A549 (cell line): ENCODE measurements around the gene AFAP1L2. TPM values are rescaled to one million over a fixed set of nuclear protein-coding genes. Genes with fewer than 3 reads are reported as not detected.

Experiments
- ATAC-seq, 2 experiments: fragments of 200-7000 bp in 1 of 2; fragments of >200 bp in 1 of 2; cut with Nextera tagmentation in 1 of 2; cut with Tn5 transposase in 1 of 2; 3 replicates each; pipeline versions ENCODE4 v1.8.0 to v1.9.1; 2018 to 2020; ENCODE audit warnings: mild to moderate bottlenecking in 1 of 2, moderate library complexity in 1 of 2
- CTCF ChIA-PET: fragments of 300-600 bp; sonication (Branson Sonifier 250); formaldehyde crosslinking; extraction: SDS; loops from one replicate; lab custom pipeline; 2021; ENCODE audit warnings: antibody characterized with exemption, inconsistent platforms; lab: Yijun Ruan, JAX
- POLR2A ChIA-PET: fragments of 350-600 bp; formaldehyde crosslinking; extraction: SDS; loops from one replicate; lab custom pipeline; 2021; ENCODE audit warnings: antibody characterized with exemption, inconsistent platforms; lab: Yijun Ruan, JAX
- DNase-seq, 2 experiments: peaks; one replicate each; pipeline versions ENCODE4 v3.0.0 to v3.0.0-alpha.2; 2011 to 2016; ENCODE audit warnings: low read depth in 1 of 2, low spot score in 1 of 2
- FAIRE-seq: peaks from 2 replicates; lab custom pipeline; 2011; peaks lifted over from hg19 to GRCh38; lab: Jason Lieb, UNC
- H3K27ac ChIP-seq, 2 experiments: fragments of >200 bp; sonication (Bioruptor Twin); formaldehyde crosslinking; 3 replicates each; pipeline ENCODE4 v1.5.1; 2016 to 2017
- H3K4me1 ChIP-seq: fragments of >200 bp; sonication (Bioruptor Twin); formaldehyde crosslinking; 3 replicates; pipeline ENCODE4 v1.6.1; 2016
- H3K4me2 ChIP-seq: fragments of >200 bp; sonication (Bioruptor Twin); formaldehyde crosslinking; 3 replicates; pipeline ENCODE4 v1.6.1; 2016
- H3K4me3 ChIP-seq: fragments of >200 bp; sonication (Bioruptor Twin); formaldehyde crosslinking; 3 replicates; pipeline ENCODE4 v1.5.1; 2016
- H3K9me3 ChIP-seq: fragments of >200 bp; sonication (Bioruptor Twin); formaldehyde crosslinking; 3 replicates; pipeline ENCODE4 v1.6.1; 2016
- BHLHE40 ChIP-seq: IDR thresholded peaks from 2 replicates; pipeline ENCODE4 v1.6.1; 2012; ENCODE audit warnings: low read depth, low read length, inconsistent platforms
- CHD2 ChIP-seq: fragments of 150-350 bp; IDR thresholded peaks from 2 replicates; pipeline ENCODE4 v1.6.1; 2014; ENCODE audit warnings: low read length; ENCODE audit not compliant: partially characterized antibody
- CTCF ChIP-seq: fragments of >200 bp; sonication (Bioruptor Twin); formaldehyde crosslinking; IDR thresholded peaks from 3 replicates; pipeline ENCODE4 v1.5.1; 2016
- EHF ChIP-seq: fragments of 250-450 bp; sonication (Bioruptor Pico); IDR thresholded peaks from 2 replicates; pipeline ENCODE4 v1.5.0; 2020; ENCODE audit warnings: mild to moderate bottlenecking
- EP300 ChIP-seq, 2 experiments: fragments of >200 bp; sonication (Bioruptor Twin); formaldehyde crosslinking; IDR thresholded peaks; 2 replicates in 1 of 2; 3 replicates in 1 of 2; pipeline ENCODE4 v1.6.1; 2016 to 2017
- FOXS1 ChIP-seq: fragments of 250-450 bp; sonication (Bioruptor Pico); IDR thresholded peaks from 2 replicates; pipeline ENCODE4 v1.5.0; 2020; ENCODE audit warnings: mild to moderate bottlenecking, moderate library complexity
- HES2 ChIP-seq: fragments of >200 bp; sonication (Bioruptor Twin); formaldehyde crosslinking; IDR thresholded peaks from 2 replicates; pipeline ENCODE4 v1.6.1; 2016
- HMGXB4 ChIP-seq: fragments of 250-450 bp; sonication (Bioruptor Pico); IDR thresholded peaks from 2 replicates; pipeline ENCODE4 v1.5.0; 2021; ENCODE audit warnings: mild to moderate bottlenecking, moderate library complexity, borderline replicate concordance
- HOXA7 ChIP-seq: fragments of 250-450 bp; sonication (Bioruptor Pico); IDR thresholded peaks from 2 replicates; pipeline ENCODE4 v1.5.0; 2020; ENCODE audit warnings: mild to moderate bottlenecking, moderate library complexity
- JUN ChIP-seq, 2 experiments: fragments of >200 bp; sonication (Bioruptor Twin); formaldehyde crosslinking; IDR thresholded peaks; 2 replicates in 1 of 2; 3 replicates in 1 of 2; pipeline ENCODE4 v1.6.1; 2016 to 2017
- NFE2L2 ChIP-seq: fragments of 150-350 bp; conservative IDR thresholded peaks from 2 replicates; pipeline ENCODE4 v1.6.1; 2014; ENCODE audit warnings: low read length
- NPAS2 ChIP-seq: fragments of 250-450 bp; sonication (Bioruptor Pico); IDR thresholded peaks from 2 replicates; pipeline ENCODE4 v1.8.0; 2022; ENCODE audit warnings: mild to moderate bottlenecking, moderate library complexity, borderline replicate concordance
- SREBF2 ChIP-seq: fragments of 450-650 bp; IDR thresholded peaks from 2 replicates; pipeline ENCODE4 v1.6.1; 2014; ENCODE audit warnings: mild to moderate bottlenecking, moderate library complexity
- TFCP2L1 ChIP-seq: fragments of 250-450 bp; sonication (Bioruptor Pico); IDR thresholded peaks from 2 replicates; pipeline ENCODE4 v1.5.0; 2021; ENCODE audit warnings: mild to moderate bottlenecking
- TP53 ChIP-seq: fragments of 250-450 bp; sonication (Bioruptor Pico); IDR thresholded peaks from 2 replicates; pipeline ENCODE4 v1.5.0; 2021; ENCODE audit warnings: mild to moderate bottlenecking, moderate library complexity
- ZFP36 ChIP-seq: fragments of 450-650 bp; IDR thresholded peaks from 2 replicates; pipeline ENCODE4 v1.6.1; 2014; ENCODE audit warnings: borderline replicate concordance; ENCODE audit not compliant: partially characterized antibody
- ZSCAN20 ChIP-seq: fragments of 250-450 bp; sonication (Bioruptor Pico); IDR thresholded peaks from 2 replicates; pipeline ENCODE4 v1.8.0; 2022; ENCODE audit warnings: mild to moderate bottlenecking, moderate library complexity
- WGBS: methylation state at CpG from one replicate; pipeline ENCODE4 v1.1.6; 2017; ENCODE audit errors: missing lambda C conversion rate; 5-methylcytosine and 5-hydroxymethylcytosine counted together
- polyA plus RNA-seq, 4 experiments: library from polyadenylated mRNA; depleted of rRNA in 3 of 4; stranded (reverse); fragments of >200 nt; fragmentation: RNase III in 1 of 4; extraction: RNeasy Plus Mini Kit Qiagen cat#74134 plus additional on column Dnase treatment in 1 of 4; gene quantifications; 2 replicates in 3 of 4; 3 replicates in 1 of 4; pipeline ENCODE4 v1.2.3, GENCODE V29; 2011 to 2017
- TF ChIP-seq, protein P1 (sequence below): IDR thresholded peaks from 2 replicates; pipeline ENCODE4 v1.6.1; 2012

AFAP1L2 gene
- polyA plus RNA-seq, 2 of the 4 experiments (the other 2 are of a cell fraction): 19.6 to 27.3 TPM

DNA sequence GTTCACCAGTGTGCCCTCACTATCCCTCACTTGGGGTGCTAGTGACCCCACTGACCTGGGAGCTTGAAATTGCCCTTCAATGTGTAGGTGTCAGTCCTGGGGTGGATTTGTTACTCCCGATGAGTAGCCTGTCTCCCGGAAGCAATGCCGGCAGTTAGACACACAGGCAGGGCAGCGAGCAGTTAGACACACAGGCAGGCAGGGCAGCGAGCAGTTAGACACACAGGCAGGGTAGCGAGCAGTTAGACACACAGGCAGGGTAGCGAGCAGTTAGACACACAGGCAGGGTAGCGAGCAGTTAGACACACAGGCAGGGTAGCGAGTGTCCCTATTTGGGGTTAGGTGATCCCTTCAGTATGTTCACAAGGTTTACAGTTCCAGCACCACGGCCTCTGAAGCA lies 121.2 kb downstream of the AFAP1L2 start:
- ChIA-PET POLR2A (no interaction called here), CTCF (interaction anchor here (4.9 kb wide), 1 partner anchor 21 kb away, joined by 26 read pairs; no protein-coding TSS in a partner anchor)
- H3K27ac ChIP-seq: no peak overlapping the region
- TF ChIP-seq JUN (IDR thresholded peaks at IDR 0.05): no peak
- DNase-seq (no peak), FAIRE-seq (no peak), ATAC-seq (no peak)
- no peak overlapping the region for H3K4me3 ChIP-seq
- no peaks in the 10 kb centered on the region for H3K4me1 ChIP-seq
- no peaks in the 10 kb centered on the region for H3K9me3 ChIP-seq
- no peak overlapping the region for H3K4me2 ChIP-seq
- WGBS: 74% methylated on average over 10 of the region's 10 CpGs

DNA sequence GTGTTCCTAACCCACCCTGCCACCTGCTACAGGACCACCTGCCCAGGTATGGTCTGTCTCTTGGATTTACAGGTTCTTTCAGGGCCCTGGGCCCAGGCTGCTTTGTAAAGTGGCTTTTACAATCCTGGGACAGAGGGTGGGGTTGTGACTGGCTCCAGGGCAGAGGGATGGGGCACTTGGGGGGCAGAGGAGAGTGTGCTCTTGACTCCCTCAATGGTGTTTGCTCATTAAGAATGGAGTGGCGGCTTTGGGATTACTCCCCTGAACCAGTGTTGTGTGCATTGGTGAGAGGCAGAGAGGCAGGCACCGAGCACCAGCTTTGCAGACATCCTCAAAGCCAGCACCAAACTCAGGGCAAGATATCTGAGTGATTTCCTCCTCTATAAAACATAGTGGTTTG lies 121.8 kb downstream of the AFAP1L2 start:
- WGBS: 93% methylated on average over 2 of the region's 2 CpGs
- TF ChIP-seq NFE2L2 (no peak), HOXA7 (CRISPR knock-in tag) (no peak), ZFP36 (no peak), CHD2 (no peak), CTCF (no peak), EHF (CRISPR knock-in tag) (no peak)
- ATAC-seq (no peak), FAIRE-seq (no peak), DNase-seq (no peak)
- Histone ChIP-seq H3K4me1 (no peaks in the 10 kb centered on the region), H3K4me3 (no peak overlapping the region), H3K27ac (no peak overlapping the region), H3K9me3 (no peaks in the 10 kb centered on the region), H3K4me2 (no peak overlapping the region)
- ChIA-PET POLR2A (no interaction called here), CTCF (interaction anchor here (4.9 kb wide), 1 partner anchor 21 kb away, joined by 26 read pairs; no protein-coding TSS in a partner anchor)

- DNase-seq (no peak), FAIRE-seq (no peak), ATAC-seq (no peak)
- TF ChIP-seq HMGXB4 (CRISPR knock-in tag) (no peak), FOXS1 (CRISPR knock-in tag) (no peak), TFCP2L1 (no peak)
- CTCF ChIA-PET: interaction anchor here (1.0 to 4.9 kb wide), 4 partner anchors 9 to 157 kb away, joined by 3 to 26 read pairs (median 4); no protein-coding TSS in a partner anchor
- Histone ChIP-seq H3K4me3 (no peak overlapping the region), H3K9me3 (no peaks in the 10 kb centered on the region), H3K27ac (no peak overlapping the region), H3K4me1 (no peaks in the 10 kb centered on the region), H3K4me2 (no peak overlapping the region)
- WGBS: 53% methylated on average over 5 of the region's 5 CpGs
- POLR2A ChIA-PET: no interaction called here
These were observed 122.8 kb downstream of the AFAP1L2 start for GRCh38 chr10:114281461-114281860.

- POLR2A ChIA-PET: no interaction called here
- FAIRE-seq: no peak
- Histone ChIP-seq H3K4me2 (no peak overlapping the region), H3K4me1 (no peaks in the 10 kb centered on the region)
- no peak for TF ChIP-seq BHLHE40
- no peak for TF ChIP-seq ZSCAN20
- TF ChIP-seq HES2: no peak
- TF ChIP-seq, protein P1, sequence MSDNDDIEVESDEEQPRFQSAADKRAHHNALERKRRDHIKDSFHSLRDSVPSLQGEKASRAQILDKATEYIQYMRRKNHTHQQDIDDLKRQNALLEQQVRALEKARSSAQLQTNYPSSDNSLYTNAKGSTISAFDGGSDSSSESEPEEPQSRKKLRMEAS: no peak
- TF ChIP-seq HMGXB4 (CRISPR knock-in tag): no peak
- TF ChIP-seq SREBF2: no peak
- TF ChIP-seq NPAS2 (CRISPR knock-in tag): no peak
- TF ChIP-seq FOXS1 (CRISPR knock-in tag): no peak
- no peak for TF ChIP-seq EP300 (IDR thresholded peaks at IDR 0.05)
- no peak for TF ChIP-seq TP53 (CRISPR knock-in tag)
- no peak for TF ChIP-seq JUN (IDR thresholded peaks at IDR 0.05)
- TF ChIP-seq, all 56 proteins: peak for 0
- ATAC-seq (no peak), DNase-seq (no peak)
- 62% methylated on average over 7 of the region's 7 CpGs for WGBS
- no peaks in the 10 kb centered on the region for H3K9me3 ChIP-seq
- CTCF ChIA-PET: interaction anchor here (1.0 to 4.9 kb wide), 4 partner anchors 10 to 157 kb away, joined by 3 to 26 read pairs (median 4); no protein-coding TSS in a partner anchor
- no peak overlapping the region for H3K4me3 ChIP-seq
- H3K27ac ChIP-seq: no peak overlapping the region
These were observed 123.3 kb downstream of the AFAP1L2 start for GRCh38 chr10:114281006-114281405.
